SIG-M5 treated with dmso at 0.1 percent for 504 hours (cell line): ENCODE data around the gene CHST5.
A peak's percentile ranks its signal among the peaks of the same experiment; 100 is the strongest.

ENCODE experiments used
- DNase-seq: peaks from one replicate; lab custom pipeline; 2025; ENCODE audit not compliant: unreplicated experiment; lab: John Stamatoyannopoulos, UW

The CHST5 gene

DNA sequence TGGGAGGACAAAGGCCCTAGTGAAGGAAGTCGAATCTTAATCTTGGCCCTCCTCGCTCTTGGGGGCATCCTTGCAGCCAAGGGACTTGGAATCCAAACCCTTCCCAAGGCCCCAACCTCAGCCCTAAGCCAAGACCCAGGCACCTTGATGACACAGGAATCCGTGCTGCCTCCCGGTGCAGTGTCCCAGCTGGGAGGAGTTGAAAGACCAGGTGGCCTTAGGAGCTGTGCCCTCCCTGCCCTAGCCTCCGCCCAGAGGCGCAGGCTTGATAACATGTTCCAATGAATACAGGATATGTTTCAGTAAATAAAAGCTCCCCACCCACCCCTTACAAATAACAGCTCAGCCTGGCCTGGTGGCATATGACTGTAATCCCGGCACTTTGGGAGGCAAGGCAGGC is at the start of gene CHST5:
CHST5 (minus strand) TSS at position 208 of the 400 bp plus-strand sequence. CDS start 5,724 bp downstream, outside the sequence.
- DNase-seq: no peak

DNA sequence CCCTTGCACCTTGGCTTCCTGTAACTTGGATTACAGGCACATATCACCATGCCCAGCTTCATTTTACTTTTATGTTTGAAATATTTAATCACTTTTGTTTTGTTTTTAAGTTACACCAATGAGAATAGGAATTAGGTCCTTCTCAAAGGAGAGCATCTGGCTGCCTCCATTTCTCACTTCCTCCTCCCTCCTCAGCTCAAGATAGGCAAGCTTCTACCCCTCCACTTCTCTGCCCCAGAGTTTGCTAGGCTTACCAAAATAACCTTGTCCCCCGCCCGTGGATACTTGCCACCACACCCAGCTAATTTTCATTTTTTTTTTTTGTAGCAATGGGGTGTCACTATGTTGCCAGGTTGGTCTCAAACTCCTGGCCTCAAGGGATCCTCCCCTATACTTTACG is 48.2 kb upstream of the CHST5 start:
- no peak for DNase-seq

DNA sequence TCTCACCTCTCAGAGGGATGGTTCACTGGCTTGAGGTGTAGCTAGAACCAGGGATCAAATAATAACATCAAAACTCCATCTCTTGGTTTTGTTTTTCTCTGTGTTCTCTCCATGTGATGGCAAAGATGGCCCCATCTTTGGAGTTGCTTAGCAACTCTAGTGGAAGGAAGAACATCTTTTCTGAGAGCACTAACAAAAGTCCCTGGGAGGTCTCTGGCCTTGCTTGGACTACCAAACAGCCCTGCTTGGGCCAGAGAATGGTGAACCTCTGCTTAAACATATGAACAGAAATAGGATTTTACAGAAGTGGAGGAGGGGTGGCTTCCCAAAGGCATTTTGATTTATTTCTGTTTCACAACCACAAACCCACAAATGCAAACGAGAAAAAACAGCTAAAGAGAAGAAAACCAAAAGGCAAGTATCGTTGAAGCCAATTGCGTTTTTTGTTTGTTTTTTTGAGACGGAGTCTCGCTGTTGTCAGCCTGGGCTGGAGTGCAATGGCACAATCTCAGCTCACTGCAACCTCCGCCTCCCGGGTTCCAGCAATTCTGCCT is 43.5 kb upstream of the CHST5 start:
- DNase-seq: no peak

DNA sequence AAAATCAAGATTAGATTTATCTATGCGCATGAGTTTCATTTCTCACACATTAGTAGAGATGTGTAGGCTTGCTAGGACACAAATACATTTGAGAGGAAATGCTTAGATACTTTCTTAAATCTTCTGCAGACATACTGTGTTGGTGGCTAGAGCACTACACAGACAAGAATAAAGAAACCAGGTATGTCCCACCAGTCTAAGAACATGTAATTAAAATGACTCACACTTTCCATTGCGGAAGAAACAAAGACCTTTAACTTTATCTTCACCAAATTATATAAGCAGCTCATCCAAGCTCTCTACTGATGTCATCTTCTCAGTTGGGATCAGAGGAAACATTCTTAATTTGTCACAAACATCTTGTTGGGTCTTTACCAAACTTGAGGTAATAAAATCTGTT is 42.8 kb upstream of the CHST5 start:
- no peak for DNase-seq

DNA sequence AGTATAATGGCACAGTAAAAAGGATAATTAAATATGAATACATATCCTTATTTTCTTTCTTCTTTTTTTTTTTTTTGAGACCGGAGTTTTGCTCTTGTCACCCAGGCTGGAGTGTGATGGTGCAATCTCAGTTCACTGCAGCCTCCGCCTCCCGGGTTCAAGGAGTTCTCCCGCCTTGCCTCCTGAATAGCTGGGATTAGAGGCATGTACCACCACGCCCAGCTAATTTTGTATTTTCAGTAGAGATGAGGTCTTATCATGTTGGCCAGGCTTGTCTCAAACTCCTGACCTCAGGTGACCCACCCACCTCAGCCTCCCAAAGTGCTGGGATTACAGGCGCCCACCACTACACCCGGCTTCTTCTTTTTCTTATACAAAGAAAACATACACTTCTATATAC is 42.3 kb upstream of the CHST5 start:
- DNase-seq: no peak

DNA sequence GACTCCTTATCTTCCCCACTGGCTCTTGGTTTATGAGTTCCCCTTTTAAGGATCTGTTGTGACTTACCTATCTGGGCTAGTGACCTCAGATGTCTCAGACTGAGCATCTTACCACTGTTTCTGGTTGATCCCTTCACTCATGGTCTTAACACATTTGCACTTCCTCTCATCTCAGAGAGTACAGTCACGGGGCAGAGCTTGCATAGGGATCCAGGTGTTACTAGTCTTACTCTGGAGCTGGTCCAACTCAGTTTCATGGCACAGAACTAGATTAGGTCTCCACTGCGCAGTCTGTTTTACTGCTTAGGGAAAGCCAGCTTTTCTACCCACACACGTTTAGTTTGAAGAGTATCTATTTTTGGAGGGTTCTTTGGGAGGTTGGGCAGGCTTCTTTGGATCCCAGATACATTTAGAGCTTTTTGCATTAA is 40.5 kb upstream of the CHST5 start:
- no peak for DNase-seq

DNA sequence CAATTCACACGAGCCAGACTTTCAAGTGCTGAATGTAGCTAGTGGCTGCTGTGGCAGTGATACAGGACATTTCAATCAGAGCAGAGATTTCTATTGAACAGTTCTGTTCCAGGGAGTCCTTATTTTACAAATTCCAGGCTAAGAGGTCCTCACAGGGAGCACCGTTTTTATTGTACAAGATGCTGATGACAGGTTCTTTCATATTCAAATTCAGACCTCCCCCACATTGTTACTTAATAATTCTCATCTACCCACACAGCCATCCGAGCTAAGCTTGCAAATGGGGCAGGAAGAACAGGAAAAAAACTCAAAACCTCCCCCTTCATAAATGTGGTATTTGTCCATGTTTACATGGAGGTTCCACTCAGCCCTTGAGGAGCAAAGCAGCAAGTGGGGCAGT is 40.0 kb upstream of the CHST5 start:
- DNase-seq: no peak

DNA sequence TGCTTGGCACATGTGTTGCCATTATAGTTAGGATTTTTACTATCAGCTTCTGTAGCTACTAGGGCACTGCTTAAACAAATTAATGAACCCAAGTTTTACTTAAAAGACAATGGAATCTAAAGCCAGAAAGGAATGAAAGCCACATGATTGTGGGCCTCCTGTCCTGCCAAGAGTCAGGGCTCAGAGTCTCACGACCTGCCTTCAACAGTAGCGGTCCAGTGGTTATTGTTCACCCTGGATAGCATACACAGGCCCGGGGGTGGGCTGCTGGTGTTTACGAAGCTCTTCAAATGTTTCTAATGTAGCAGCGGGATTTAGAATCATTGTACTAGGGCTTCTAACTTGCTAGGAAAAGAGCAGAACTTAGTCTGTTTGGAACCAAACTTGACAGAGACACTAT is 38.0 kb upstream of the CHST5 start:
- DNase-seq: no peak

DNA sequence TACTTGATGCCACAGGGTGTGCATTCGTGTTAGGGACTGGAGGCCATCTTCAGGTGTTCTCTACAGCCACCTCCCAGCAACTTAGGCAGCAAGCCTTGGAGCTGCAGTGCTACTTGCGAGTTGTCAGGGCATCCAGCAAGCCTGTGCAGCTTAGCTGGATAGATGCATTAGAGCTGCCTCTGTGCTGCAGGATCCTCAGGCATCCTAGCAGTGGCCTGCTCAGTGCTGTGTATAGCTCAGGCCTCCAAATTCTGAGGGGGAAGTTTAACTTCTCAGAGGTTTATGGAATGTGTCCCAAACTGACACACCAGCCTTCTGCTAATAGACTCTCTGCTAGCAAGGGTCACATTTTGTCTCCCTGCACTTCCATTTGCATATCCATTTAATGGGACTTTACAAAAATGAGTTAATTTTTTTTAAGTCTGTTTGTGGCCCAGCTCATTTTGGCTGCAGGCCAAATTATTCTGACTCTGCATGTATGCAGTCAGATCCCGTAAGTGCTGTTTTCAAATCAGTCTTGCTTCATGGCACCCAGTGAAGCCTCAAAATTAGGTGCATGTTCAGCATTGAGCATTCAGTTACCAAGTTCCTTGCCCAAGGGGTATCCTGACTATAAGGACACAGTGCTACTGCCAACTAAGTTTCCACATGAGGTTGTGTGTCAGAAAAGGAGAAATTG is 37.1 kb upstream of the CHST5 start:
- DNase-seq: no peak

DNA sequence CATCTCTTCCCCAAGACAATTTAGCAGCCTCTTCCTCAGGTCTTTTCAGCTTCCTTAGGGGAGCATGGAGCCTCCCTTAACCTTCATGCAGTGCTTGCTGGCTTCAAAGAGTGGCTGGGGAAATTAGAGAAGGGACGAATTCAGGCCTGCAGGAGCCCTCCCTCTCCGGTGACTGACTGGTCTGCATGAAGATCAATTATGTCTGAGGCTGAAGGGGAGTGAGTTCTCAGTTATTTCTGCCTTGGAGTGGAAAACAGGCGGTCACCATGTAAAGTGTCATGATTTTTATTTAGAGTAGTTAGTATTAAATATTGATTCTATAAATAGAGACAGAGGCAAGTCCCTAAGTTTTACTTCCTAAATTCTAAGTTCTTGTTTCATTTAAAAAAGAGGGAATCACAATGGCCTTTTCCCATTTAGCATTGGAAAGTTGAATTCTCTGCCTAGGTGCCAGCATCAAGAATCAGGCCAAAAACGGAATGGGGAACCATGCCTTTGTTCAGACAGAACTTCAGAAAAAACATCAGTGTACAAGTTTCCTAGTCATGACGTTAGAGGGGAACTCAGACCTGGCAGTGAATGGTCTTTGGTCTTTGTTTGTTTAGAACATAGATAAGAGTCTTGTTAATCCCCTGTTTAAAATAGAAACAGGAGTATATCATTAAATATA is 34.6 kb upstream of the CHST5 start:
- DNase-seq: no peak

DNA sequence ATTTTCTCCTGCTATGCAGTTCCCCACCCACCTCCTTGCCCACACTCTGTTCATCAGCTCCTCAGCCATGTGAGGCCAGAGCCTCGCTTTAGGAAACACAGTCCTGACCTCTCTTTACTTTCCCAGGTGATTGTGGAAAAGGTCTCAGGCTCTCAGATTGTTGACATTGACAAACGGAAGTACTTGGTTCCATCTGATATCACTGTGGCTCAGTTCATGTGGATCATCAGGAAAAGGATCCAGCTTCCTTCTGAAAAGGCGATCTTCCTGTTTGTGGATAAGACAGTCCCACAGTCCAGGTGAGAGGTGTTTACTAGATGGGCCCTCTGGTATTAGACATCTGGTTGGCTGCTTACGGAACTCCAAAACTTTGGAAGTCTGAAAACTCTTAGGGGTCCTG is 32.0 kb upstream of the CHST5 start:
- no peak for DNase-seq

DNA sequence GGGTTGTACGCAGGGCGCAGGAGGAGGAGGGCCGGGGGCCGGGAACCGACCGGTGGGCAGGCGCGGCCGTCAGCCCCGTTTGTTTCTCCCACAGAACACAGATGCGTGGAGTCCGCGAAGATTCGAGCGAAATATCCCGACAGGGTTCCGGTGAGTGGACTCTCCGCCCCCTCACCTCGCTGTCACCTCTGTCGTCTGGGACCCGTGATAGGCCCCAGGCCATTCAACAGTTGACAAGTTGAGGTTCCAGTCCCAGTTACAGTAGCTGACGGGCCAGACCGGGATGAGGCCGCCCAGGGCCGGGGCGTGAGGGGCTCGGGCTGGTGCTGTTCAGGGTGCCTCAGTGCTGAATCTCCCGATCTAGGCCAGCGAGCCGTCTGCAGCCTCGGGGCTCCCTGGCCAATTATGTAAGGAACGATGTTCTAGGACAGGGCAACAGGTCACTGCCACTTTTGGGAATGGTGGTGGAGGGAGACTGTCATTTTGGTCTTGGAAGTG is 30.9 kb upstream of the CHST5 start:
- peak; percentile 13 for DNase-seq

DNA sequence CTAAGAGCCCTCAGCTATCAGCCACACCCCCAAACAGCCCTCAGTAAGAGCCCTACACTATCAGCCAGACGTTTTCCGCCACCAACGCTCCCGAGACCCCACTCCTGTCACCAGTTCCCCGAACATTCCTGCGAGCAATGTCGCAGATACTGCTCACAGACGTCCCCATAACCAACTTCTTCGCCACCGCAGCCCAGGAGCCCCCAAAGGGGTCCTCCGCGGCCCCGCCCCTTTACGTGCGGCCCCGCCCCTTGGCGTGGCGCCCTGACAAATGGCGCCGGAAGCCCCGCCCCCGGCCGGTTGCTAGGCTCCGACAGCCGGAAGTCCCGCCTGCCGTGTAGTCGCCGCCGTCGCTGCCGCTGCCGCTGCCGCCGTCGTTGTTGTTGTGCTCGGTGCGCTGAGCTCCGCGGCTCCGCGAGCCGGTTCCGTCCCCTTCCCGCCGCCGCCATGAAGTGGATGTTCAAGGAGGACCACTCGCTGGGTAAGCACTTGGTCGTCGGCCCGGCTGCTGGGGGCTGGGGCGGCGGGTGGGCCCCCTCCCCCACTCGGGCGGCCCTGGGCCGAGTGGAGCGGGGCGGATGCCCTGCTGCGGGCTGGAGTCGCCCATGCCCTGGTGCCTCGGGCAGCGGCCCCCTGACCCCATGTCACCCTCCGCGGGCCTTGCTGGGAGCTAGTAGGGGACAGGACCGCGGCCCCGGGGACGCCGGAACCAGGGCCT is 30.3 kb upstream of the CHST5 start, which contains the start of gene GABARAPL2:
GABARAPL2 (plus strand) TSS at position 340 of the 718 bp plus-strand sequence; CDS start at position 448, 108 bp downstream.
- peak; percentile 65 for DNase-seq

DNA sequence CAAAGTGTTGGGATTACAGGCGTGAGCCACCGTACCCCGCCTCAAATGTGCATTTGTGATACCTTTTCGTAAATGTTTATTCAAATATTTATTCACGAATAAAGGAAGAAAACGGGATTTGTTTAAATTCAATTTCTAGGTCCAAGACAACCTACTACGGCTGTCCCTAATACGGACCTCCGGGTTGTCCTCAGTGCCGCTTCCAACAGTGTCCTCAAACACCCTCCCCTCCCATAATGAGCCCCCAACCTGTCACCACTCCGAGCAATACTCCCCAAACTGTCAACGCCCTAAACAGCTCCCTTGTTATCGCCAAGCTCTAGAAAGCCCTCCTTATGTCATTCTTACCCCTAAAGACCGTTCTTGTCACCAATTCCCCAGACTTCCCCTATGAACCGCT is 29.7 kb upstream of the CHST5 start:
- peak; percentile 85 for DNase-seq

DNA sequence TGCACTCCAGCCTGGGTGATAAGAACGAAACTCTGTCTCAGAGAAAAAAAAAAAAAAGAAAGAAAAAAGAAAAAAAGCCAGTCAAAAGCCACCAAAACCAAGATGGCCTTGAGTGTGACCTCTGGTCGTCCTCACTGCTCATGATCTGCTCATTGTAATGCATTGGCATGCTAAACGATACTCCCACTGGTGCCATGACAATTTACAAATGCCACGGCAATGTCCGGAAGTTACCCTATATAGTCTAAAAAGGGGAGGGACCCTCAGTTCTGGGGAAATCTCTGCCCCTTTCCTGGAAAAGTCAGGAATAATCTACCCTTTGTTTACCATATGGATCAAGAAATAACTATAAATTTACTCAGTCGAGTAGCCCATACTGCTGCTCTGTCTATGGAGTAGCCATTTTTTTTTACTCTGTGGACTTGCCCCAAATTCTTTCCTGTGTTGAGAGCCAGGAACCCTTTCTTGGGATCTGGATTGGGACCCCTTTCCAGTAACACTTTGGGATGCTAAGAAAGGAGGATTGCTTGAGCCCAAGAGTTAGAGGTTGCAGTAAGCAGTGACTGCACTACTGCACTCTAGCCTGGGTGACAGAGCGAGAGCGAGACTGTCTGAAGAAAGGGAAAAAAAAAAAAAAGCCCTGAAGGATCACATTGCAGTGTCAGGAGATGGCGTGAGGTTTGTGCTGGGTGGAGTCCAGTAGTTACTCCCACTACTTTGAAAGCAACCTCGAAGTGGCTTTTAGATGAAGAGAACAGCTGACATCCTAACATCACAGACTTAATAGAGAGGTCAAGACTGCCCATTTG is 23.9 kb upstream of the CHST5 start:
- no peak for DNase-seq

DNA sequence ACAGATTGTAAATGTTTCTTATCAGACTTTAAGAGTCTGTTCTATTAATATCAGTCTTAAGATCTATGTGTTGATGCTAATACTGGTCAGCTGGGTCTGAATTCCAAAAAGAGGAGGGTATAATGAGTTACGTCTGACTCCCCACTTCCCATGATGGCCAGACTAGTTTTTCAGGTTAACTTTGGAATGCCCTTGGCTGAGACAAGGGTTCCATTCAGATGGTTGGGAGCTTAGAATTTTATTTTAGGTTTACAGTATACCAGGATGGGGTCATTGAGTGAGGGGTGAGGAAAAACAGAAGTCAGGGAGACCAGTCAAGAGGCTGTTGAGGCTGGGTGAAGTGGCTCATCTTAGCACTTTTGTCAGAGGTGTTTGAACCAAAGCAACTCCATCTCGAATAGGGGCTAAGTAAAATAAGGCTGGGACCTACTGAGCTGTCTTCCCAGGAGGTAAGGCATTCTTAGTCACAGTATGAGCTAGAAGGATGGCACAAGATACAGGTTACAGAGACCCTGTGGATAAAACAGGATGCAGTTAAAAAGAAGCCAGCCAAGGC is 23.0 kb upstream of the CHST5 start:
- DNase-seq: peak; percentile 5

DNA sequence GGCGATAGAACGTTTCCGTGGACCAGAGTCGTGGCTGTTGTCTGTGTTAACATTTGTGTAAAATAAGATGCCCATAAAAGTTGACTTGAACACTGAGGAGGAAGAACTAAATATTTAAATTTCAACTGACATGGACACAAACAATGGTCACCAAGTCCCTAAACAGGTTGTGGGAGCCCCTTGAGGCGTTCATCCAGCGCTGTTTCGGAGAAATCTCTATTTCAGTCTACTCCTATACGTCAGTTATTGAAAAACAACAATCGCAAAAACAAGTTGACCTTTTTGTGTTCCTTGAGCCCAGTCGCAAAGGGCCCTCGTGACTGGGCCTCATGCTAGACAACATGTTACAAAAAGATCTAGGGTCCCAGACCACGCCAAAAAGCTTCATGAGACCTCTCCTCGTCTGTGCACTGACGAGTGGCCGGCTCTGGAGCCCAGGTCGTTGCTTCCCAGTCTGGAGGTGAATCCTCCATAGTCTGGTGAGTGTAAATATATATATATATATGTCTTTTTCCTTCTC is 20.6 kb upstream of the CHST5 start:
- DNase-seq: no peak

DNA sequence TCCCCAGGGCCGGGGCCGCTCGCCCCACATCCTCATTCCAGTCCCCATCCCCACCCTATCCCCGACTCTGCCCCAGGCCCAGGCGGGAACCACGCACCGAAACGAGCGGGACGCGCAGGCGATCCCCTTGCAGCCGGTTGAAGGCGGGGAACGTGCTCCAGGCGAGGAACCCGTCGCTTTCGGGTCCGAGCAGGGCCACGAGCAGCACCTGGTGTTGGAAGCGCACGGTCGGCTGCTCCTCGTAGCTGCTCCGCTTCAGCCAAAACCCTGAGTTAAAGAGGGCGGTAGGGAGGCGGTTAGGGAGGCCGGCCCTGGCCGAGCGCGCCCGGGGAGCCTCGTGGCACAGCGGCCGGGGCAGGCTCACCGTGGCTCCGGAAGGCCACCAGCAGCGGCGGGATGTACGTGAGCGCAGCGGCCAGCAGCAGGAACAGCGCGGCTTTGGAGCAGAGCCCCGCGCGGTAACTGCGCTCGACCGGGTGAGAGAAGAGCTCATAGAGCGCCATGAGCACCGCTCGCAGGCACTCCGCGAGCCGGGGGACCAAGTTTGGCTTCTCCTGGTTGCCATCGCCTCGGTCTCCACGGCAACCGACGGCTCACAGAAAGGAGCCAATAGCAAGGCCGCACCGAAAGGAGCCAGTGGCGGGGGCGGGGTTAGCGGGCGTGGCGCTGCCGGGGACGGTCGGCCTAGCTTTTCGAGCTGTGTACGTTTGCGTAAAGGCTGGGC is 20.0 kb upstream of the CHST5 start, which contains the start of gene TMEM231:
TMEM231 (minus strand) TSS at position 546 of the 724 bp plus-strand sequence; CDS start at position 503, 43 bp downstream.
- peak; percentile 90 for DNase-seq

DNA sequence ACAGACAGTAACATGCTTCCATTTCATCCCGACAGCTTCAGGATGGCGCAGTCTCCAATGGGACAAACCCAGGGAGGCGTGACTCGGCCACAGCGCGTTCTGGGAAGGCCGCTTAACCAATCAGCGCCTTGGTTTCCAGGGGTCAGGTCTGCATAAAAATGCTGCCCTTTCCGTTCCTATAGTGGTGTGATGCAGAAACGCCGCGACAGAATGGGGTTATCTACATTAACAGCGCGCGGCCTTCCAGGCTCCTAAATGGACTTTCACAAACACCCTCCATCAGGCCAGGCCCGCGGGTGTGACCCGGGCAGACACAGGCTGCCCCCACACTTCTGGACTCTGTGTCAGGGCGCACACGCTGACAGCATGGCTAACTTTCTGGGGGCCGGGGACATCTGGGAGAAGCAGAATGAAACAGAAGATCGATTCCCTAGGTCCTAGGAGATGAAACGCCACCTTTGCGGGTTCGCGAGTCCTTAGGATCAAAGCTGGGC is 19.4 kb upstream of the CHST5 start:
- DNase-seq: peak; percentile 57
